Inflammatory macrophage (primary cell): ENCODE data around the gene RFT1.

Experiments
- DNase-seq, 2 donors: peaks; one replicate each; pipeline ENCODE4 v3.0.0-alpha.2; 2020 to 2022
- total RNA-seq, 18 experiments: gene quantifications; one replicate each; lab custom pipeline; 2026; ENCODE audit warnings: mixed read lengths in 6 of 18, inconsistent platforms in 2 of 18; lab: John Stamatoyannopoulos, UW

RFT1 gene, protein sequence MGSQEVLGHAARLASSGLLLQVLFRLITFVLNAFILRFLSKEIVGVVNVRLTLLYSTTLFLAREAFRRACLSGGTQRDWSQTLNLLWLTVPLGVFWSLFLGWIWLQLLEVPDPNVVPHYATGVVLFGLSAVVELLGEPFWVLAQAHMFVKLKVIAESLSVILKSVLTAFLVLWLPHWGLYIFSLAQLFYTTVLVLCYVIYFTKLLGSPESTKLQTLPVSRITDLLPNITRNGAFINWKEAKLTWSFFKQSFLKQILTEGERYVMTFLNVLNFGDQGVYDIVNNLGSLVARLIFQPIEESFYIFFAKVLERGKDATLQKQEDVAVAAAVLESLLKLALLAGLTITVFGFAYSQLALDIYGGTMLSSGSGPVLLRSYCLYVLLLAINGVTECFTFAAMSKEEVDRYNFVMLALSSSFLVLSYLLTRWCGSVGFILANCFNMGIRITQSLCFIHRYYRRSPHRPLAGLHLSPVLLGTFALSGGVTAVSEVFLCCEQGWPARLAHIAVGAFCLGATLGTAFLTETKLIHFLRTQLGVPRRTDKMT
- 5.1 to 28.6 (median 21.3) reads per million in 18 experiments for total RNA-seq

- DNase-seq = peak; percentile 96 to 97
Observed at GRCh38 chr3:53130179-53131061, at the start of gene RFT1. TSS of gene RFT1 (minus strand) at chr3:53130435. CDS start at chr3:53130400, 35 bp downstream.

DNA sequence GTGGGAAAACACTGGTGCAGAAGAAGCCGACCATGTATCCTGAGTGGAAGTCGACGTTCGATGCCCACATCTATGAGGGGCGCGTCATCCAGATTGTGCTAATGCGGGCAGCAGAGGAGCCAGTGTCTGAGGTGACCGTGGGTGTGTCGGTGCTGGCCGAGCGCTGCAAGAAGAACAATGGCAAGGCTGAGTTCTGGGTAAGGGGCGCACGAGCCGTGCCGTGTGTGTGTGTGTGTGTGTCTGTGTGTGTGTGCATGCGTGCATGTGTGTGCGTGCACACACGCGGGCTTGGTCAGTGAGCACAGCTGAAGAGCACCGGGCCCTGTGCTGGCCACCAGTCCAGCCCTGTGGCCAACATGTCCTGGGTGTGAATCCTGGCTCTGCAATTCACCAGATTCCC is 49.3 kb upstream of the RFT1 start:
- no peak for DNase-seq

DNA sequence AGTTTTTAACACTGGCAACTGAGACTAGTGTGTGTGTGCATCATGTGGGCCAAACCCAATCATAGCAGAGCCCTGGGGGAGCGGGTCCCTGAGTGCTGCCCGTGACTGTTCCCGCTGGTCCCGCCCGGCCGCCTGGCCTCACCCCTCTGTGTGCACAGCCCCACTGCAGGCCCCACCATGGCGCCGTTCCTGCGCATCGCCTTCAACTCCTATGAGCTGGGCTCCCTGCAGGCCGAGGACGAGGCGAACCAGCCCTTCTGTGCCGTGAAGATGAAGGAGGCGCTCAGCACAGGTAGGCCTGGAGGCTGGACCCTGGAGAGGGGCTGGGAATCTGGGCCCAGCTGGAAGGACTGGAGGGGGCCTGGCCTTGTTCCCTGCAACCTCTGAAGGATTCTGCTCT is 48.0 kb upstream of the RFT1 start:
- DNase-seq = no peak

- DNase-seq = no peak
Observed at GRCh38 chr3:53175613-53176540, 45.6 kb upstream of the RFT1 start.

- no peak for DNase-seq
Observed at GRCh38 chr3:53174346-53175250, 44.4 kb upstream of the RFT1 start.

- no peak for DNase-seq
Observed at GRCh38 chr3:53173107-53173506, 42.9 kb upstream of the RFT1 start.

- peak; percentile 35 to 68 for DNase-seq
Observed at GRCh38 chr3:53171827-53172505, 41.7 kb upstream of the RFT1 start.

GRCh38 chr3:53171064-53171418 is 40.8 kb upstream of the RFT1 start:
- DNase-seq = no peak

DNA sequence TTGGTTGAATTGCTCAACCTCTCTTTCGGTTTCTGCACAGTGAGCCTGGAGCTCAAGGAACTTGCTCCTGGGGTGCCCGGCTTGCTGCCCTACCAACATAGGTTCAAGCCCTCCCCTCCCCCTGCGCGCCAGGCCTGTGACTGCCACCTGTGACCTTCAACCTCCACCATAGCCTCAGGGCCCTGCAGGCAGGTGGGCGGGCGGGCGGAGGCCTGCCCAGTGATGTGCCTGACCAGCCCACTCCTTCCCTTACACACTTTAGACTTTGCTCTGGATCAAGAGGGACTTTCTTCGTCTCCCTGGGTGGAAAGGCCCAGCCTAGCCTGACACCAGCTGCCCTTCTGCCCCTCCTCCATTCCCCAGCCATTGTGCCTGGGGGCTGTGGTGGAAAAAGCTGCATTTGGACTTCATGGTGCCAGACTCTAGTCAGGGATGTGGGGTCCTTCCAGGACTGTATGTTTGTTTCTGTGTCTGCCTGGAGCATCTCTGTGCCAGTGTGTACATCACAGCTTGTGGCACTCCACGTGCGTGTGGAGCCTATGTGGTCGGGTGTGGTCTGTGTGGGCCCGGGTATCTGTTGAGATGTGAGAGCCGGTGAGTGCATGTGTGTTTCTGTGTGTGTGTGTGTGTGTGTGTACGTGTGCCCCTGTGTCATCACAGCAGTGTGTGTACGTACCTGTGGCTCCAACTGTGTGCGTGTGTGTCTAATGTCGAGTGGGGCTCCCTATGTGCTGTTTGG is 40.3 kb upstream of the RFT1 start:
- DNase-seq = peak; percentile 90 to 92

DNA sequence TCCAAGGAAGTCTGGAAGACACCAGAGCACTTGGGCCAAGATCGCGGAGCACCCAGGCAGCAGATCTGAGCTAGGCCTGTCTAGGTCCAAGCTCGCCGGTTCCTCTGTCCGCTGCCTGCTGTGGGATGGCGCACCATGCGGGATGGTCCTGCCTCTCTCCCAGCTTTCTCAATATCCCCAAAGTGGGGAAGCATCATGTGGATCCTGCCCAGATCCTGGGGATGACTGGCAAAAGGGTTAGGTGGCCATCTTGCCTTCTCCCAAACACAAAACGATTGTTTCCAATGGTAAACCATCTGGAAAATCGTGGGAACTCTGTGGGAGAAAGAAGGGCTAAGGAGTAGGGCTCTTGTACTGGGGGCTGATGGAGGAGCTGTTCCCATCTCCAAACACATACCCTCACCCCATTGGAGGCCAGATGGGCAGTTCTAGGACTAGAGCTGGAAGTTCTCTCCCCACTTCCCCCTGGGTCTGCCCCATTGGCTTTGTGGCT is 39.6 kb upstream of the RFT1 start:
- DNase-seq = peak in 1 of 2 donors; percentile 47

- peak; percentile 75 to 85 for DNase-seq
Observed at GRCh38 chr3:53169045-53169831, 39.0 kb upstream of the RFT1 start.

DNA sequence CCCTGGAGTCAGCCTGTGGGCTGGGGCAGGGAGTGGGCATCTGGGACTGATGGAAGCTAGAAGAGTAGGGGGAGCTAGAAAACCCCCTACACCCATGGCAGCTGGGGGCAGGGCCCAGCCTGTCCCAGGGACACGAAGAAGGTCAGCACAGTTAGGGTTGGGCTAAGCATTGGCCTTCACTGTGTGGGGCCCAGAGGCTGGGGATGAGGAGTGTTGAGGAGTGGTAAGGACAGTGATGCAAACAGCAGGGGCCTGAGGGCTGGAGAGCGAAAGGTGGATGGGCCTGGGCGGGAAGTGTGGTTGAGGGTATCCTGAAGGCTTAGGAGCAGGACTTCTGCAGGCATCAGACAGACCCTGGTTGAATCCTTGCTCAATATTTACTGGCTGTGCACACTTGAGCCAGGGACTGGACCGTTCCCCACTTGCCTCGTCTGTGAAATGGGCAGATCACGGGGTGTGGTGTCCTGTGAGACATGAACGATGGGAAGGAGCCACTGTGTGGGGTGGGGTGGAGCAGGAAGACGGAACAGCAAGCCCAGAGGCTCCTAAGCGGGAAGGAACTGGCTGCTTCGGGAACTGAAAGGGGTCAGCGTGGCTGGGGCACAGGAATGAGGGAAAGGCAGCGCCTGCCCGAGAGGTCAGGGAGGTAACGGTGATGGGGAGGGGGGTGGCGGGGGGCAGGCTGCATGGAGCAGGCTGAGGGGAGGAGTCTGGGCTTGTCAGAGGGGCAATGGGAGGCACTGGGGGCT is 38.1 kb upstream of the RFT1 start:
- DNase-seq = peak; percentile 77 to 86

DNA sequence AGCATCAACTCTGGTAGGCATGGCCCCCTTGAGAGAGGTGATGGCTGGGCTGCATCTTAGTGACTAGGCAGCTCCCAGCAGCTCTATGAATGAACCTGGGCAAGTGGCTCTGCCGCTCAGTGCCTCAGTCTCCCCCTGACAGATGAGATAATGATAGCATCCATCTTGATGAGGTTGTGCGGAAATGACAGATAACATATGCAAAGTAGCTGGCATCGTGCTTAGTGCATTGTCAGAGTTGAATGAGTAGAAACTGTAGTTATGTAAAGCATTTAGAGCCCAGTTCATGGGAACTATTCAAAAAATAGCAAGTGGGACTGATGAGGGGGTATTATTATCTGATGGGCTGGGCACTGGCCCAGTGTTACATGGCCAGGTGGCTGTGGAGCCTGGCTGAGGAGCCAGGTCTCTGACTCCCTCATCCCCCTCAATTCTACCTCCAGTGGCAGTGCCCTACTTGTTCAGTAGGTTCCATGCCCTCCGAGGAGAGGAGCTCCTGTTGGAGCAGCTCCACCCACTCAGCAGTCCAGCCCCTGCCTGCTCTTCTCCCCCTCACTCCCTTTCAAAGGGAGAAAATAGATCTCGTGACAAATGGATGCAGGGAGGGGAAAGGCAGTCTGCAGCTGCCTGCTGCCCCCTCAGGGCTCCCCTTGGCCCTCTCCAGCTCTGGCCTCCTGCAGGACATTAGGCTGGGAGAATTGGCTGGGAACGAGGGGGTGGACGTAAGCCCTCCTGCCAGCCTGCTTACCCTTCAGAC is 37.4 kb upstream of the RFT1 start:
- no peak for DNase-seq

GRCh38 chr3:53166781-53167291 is 36.6 kb upstream of the RFT1 start:
- peak; percentile 86 to 89 for DNase-seq

GRCh38 chr3:53166206-53166605 is 36.0 kb upstream of the RFT1 start:
- DNase-seq = no peak

GRCh38 chr3:53164911-53165310 is 34.7 kb upstream of the RFT1 start:
- DNase-seq = no peak
